OCI-LY3 (cell line): ENCODE results near the gene ZNF384.

ENCODE experiments used
- EZH2phosphoT487 ChIP-seq: fragments of 200-600 bp; shearing (Covaris generic); IDR thresholded peaks from 2 replicates; pipeline ENCODE4 v1.6.1; 2018; ENCODE audit warnings: antibody characterized with exemption, mixed run types, low read depth
- TF ChIP-seq, protein P1 (sequence below): fragments of 200-600, 300-600 bp; sonication (generic); IDR thresholded peaks from 2 replicates; pipeline ENCODE4 v1.5.1; 2014; ENCODE audit warnings: antibody characterized with exemption, low read length, low read depth

DNA sequence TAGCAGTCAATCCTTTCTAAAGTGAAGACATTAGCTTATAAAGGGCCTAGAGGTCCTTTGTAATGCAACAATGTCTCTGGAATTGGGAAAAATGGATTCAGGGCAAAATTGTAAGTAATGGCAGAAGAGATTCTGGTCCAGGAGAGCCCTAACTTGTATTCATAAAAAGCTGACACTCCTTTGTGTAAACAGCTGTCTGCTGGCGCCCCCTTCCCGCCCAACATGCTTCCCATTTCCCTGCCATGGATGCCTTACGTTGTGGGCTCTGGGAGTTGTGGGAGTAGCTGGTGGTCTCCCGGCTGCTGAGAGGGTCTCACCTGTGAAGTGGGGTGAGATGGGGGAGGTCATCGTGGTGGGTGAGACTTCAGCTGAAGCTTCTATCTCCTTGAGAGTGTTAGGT is 44.3 kb downstream of the ZNF384 start:
- TF ChIP-seq, protein P1, sequence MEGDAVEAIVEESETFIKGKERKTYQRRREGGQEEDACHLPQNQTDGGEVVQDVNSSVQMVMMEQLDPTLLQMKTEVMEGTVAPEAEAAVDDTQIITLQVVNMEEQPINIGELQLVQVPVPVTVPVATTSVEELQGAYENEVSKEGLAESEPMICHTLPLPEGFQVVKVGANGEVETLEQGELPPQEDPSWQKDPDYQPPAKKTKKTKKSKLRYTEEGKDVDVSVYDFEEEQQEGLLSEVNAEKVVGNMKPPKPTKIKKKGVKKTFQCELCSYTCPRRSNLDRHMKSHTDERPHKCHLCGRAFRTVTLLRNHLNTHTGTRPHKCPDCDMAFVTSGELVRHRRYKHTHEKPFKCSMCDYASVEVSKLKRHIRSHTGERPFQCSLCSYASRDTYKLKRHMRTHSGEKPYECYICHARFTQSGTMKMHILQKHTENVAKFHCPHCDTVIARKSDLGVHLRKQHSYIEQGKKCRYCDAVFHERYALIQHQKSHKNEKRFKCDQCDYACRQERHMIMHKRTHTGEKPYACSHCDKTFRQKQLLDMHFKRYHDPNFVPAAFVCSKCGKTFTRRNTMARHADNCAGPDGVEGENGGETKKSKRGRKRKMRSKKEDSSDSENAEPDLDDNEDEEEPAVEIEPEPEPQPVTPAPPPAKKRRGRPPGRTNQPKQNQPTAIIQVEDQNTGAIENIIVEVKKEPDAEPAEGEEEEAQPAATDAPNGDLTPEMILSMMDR = peak; percentile 49
- TF ChIP-seq EZH2phosphoT487 = no peak
